Stimulated activated CD4-positive, alpha-beta T cell treated with anti-CD3 and anti-CD28 coated beads, Interleukin-1b, Interleukin-23, amount 100 ng/mL, for 4 hours (primary cell): ENCODE results near the gene AKAP6.
"Not testable (repeated sequence)": the region's sequence is repeated elsewhere in the genome, so short reads cannot be mapped to it uniquely, and the experiment has no call there.

Experiments used
- DNase-seq, 2 donors: peaks; one replicate each; pipeline ENCODE4 v3.0.0-alpha.2; 2020; ENCODE audit warnings: low read depth in 2 of 2

AKAP6 gene

GRCh38 chr14:32373174-32373573, 44.1 kb downstream of the AKAP6 start:
- DNase-seq, result not testable (repeated sequence)

- no peak for DNase-seq
Observed at GRCh38 chr14:32374155-32374554, 45.1 kb downstream of the AKAP6 start.

- no peak for DNase-seq
Observed at GRCh38 chr14:32375663-32376062, 46.6 kb downstream of the AKAP6 start.

DNA sequence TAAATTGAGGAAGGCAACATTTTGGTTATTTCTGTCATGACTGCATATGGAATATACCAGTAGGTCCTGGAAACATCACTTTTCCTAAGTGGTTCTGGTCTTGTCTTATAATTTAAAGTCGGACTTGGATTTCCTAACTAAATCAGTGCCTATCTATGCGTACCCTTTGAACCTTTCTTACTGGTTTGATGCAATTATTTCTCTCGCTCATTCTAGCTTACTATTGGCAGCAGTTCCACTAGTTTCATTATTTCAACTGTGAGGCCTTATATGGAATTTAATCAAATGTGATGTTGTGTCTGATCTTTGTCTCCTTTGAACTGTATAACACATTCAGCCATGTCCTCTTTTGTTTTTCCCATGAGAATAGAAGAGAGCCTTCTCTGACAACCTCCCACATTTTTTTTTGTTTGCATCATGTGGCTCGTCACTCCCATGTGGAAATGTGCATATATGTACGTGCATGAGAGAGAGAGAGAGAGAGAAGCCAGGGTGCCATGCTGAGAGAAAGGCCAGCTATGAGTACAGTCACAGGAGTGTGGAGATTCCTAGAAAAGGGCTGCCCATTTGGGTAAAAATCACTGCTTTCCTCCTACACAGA, 48.0 kb downstream of the AKAP6 start:
- DNase-seq, result no peak

GRCh38 chr14:32378284-32378683, 49.2 kb downstream of the AKAP6 start:
- no peak for DNase-seq

DNA sequence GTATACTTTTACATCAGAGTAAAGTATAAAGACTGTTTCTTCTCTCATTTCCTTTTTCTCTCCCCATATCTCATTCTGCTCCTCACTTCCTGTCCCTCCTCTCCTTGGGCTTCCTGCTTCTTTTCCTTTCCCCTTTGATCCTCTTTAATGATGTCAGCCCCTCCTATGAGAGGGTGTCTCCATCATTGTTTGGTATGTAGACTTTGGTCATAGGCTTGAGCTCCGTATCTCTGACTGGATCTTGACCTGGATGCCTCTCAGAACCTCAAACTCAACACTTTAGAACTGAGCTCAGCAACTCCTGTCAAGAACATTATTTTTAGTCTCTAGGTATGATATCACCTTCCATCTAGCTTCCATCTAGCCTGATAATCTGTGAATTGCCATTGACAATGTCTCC, 50.3 kb downstream of the AKAP6 start:
- no peak for DNase-seq

GRCh38 chr14:32381869-32382268, 52.8 kb downstream of the AKAP6 start:
- no peak for DNase-seq

DNA sequence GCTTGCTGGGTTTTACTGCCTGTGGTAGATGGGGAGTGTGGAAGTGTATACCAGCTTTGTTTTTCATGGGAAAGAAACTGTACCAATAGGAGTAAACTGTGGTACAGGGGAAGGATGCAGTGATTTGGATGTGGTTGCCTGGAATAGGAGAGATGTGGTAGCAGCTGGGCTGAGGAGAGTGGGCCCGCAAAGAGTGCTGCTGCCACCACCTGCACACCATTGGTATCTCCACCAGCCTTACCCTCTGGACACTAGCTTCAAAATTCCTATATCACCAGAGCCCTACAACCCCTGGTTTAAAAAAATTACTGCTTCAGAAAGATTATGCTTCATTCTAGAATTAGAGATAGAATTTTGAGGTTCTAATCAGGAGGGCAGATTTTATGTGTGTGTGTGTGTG, 53.6 kb downstream of the AKAP6 start:
- DNase-seq, result no peak

- DNase-seq, result no peak
Observed at GRCh38 chr14:32383364-32384009, 54.4 kb downstream of the AKAP6 start.

GRCh38 chr14:32384464-32384863, 55.4 kb downstream of the AKAP6 start:
- no peak for DNase-seq

DNA sequence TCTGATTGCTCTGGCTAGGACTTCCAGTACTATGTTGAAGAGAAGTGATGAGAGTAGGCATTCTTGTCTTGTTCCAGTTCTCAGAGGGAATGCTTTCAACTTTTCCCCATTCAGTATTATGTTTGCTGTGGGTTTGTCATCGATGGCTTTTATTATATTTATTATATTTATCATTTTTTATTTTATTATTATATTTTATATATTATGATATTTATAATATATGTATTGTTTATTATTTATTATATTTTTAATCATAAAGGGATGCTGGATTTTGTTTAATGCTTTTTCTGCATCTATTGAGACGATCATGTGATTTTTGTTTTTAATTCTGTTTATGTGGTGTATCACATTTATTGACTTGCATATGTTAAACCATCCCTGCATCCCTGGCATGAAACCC, 58.2 kb downstream of the AKAP6 start:
- not testable (repeated sequence) for DNase-seq

- no peak for DNase-seq
Observed at GRCh38 chr14:32393119-32393518, 64.0 kb downstream of the AKAP6 start.

GRCh38 chr14:32394038-32394437, 64.9 kb downstream of the AKAP6 start:
- DNase-seq, result no peak

GRCh38 chr14:32396885-32397284, 67.8 kb downstream of the AKAP6 start:
- DNase-seq, result no peak

DNA sequence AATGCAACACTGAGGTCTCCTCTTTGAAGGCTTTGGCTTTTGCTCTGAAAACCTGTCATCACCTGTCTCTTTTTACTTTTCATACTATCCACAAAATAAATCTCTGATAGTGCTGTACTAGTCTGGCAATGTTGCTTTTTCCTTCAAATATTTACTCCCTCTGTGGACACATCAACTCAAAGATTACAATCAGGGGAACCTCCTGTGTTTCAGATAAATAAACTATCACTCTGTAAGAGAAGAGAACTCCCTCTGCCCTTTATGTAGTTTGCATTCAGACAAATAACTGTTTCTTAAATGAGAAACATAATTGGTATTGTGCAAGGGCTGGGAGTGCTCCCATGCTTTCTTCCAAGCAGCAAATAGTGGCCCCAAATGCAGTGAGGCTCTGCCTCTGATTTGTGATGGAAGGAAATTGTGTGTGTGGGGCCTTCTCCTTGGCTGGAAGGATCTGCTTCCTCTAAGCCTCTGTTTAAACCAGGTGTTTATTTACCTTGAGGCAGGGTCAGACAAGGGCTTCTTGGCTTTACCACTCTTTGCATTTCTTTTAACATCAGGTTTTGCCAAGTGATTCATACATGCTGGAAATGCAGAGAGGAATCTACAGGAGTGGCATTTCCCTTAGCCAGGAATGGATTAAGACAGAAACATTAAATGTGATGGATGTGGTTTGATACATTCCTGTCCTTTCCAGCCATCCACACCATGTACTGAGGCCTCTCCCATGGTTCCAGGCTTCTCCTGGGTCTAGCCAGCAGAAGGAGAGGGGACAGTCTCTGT, 69.0 kb downstream of the AKAP6 start:
- no peak for DNase-seq

DNA sequence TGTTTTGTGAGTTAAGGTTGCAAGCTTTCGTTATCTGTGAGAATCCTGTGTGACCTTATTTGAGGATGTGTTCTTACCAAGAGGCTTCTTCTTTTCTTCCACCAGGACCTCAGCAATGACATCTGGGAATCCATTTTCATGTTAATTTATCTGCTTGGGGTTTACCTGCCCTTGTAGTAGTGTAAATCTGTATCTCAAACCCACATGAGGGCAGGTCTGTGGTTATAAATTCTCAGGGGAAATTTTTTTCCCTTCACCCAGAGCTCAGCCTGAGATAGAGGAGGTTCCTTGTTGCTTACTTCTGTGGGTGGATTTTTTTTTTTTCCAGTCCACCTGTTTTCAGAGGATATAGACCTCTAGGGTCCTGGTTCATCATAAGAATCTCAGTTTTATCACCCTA, 70.8 kb downstream of the AKAP6 start:
- no peak for DNase-seq

DNA sequence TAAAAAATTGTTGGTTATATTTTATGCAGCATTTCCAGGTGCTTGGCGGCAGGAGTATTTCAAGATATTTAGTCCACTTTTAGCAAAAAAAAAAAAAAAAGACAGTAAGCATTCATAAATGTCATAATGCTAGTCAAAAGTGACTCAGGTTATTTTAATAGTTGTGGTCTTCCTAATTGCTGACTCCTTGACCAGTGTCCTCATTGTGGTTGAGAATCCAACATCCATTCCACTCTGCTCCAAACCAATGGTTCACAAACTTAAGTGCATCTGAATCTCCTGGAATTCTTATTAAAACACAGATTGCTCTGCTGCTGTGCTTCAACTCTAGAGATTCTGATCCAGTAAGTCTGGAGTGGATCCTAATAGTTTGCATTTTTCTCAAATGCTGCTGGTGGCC, 71.4 kb downstream of the AKAP6 start:
- DNase-seq, result no peak

DNA sequence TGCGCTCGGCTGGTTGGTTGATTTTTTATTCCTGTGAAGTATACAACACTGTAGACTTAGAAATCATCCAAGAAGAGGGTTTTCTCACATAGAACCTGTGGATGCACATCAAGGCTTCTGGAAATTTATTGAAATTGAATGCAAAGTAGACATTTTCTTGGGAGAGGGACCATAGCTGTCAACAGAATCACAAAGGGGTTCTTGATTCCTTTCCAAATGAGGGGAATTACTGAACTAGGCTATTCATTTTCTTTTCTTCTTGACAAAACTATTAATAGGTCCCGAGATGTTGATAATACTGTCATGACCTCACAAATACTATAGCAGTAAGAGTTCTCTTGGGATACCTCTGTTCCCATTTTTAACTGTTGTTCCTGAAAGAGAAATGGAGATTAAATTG, 73.9 kb downstream of the AKAP6 start:
- no peak for DNase-seq

DNA sequence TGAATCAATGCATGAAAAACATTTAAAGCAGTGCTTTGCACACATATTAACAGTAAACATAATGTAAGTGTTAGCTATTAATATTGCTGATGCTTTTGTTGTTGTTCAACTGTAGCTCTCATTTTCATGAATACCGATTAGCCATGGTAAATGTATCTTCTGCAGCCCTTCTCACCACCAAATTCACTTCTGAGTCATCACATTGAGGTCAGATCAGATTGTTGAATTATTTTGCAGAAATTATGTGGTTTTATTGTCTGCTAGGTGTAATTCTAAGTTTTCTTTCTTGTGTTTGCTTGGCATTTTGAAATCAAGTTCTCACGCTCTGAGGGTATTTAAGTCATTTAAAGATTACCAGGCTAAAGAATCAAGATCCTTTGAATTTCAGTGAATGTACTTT, 74.6 kb downstream of the AKAP6 start:
- DNase-seq, result no peak

GRCh38 chr14:32404784-32405573, 75.9 kb downstream of the AKAP6 start:
- DNase-seq, result no peak

- DNase-seq, result no peak
Observed at GRCh38 chr14:32405856-32406255, 76.8 kb downstream of the AKAP6 start.

- DNase-seq, result no peak
Observed at GRCh38 chr14:32407130-32407529, 78.0 kb downstream of the AKAP6 start.
